KG1 (cell line): ENCODE data around the gene FAM98C.
"Not testable (repeated sequence)": the region's sequence is repeated elsewhere in the genome, so short reads cannot be mapped to it uniquely, and the experiment has no call there.

Experiments used
- DNase-seq: peaks from one replicate; lab custom pipeline; 2025; lab: John Stamatoyannopoulos, UW

The FAM98C gene

GRCh38 chr19:38427035-38427677 lies 24.3 kb downstream of the FAM98C start:
- not testable (repeated sequence) for DNase-seq

GRCh38 chr19:38429055-38429810 lies 26.3 kb downstream of the FAM98C start:
- DNase-seq, result no peak

- no peak for DNase-seq
These were observed 26.9 kb downstream of the FAM98C start for GRCh38 chr19:38429811-38430156.

GRCh38 chr19:38430931-38431330 lies 28.0 kb downstream of the FAM98C start:
- DNase-seq, result no peak

GRCh38 chr19:38433268-38433733 lies 30.4 kb downstream of the FAM98C start, which contains the start of gene RYR1:
RYR1 (plus strand) TSS chr19:38433691; CDS start chr19:38433830, 139 bp downstream.
- no peak for DNase-seq

GRCh38 chr19:38434549-38435051 lies 31.7 kb downstream of the FAM98C start:
- no peak for DNase-seq

GRCh38 chr19:38437295-38437694 lies 34.4 kb downstream of the FAM98C start:
- no peak for DNase-seq

- DNase-seq, result no peak
These were observed 35.0 kb downstream of the FAM98C start for GRCh38 chr19:38437917-38438316.

- DNase-seq, result no peak
These were observed 37.7 kb downstream of the FAM98C start for GRCh38 chr19:38440592-38440991.

GRCh38 chr19:38441657-38442348 lies 38.9 kb downstream of the FAM98C start:
- no peak for DNase-seq

- DNase-seq, result no peak
These were observed 39.8 kb downstream of the FAM98C start for GRCh38 chr19:38442736-38443135.

- no peak for DNase-seq
These were observed 40.6 kb downstream of the FAM98C start for GRCh38 chr19:38443458-38443999.

- no peak for DNase-seq
These were observed 41.1 kb downstream of the FAM98C start for GRCh38 chr19:38444026-38444425.

GRCh38 chr19:38445362-38445761 lies 42.5 kb downstream of the FAM98C start:
- DNase-seq, result no peak

GRCh38 chr19:38448225-38448624 lies 45.3 kb downstream of the FAM98C start:
- DNase-seq, result no peak

GRCh38 chr19:38449518-38449917 lies 46.6 kb downstream of the FAM98C start:
- no peak for DNase-seq

- DNase-seq, result no peak
These were observed 48.1 kb downstream of the FAM98C start for GRCh38 chr19:38451036-38451435.

- DNase-seq, result no peak
These were observed 48.7 kb downstream of the FAM98C start for GRCh38 chr19:38451629-38452028.

- DNase-seq, result no peak
These were observed 49.8 kb downstream of the FAM98C start for GRCh38 chr19:38452430-38453366.

GRCh38 chr19:38453596-38453995 lies 50.7 kb downstream of the FAM98C start:
- no peak for DNase-seq

- no peak for DNase-seq
These were observed 52.1 kb downstream of the FAM98C start for GRCh38 chr19:38455031-38455430.
